GM19324 (cell line): Measurements from ENCODE around the gene CHST8.

Source experiments
- ATAC-seq: cut with Tn5 transposase; IDR thresholded peaks from one replicate; pipeline ENCODE4 v1.9.1; 2021; ENCODE audit warnings: mild to moderate bottlenecking, moderate library complexity; ENCODE audit not compliant: unreplicated experiment, low FRiP score

The CHST8 gene

DNA sequence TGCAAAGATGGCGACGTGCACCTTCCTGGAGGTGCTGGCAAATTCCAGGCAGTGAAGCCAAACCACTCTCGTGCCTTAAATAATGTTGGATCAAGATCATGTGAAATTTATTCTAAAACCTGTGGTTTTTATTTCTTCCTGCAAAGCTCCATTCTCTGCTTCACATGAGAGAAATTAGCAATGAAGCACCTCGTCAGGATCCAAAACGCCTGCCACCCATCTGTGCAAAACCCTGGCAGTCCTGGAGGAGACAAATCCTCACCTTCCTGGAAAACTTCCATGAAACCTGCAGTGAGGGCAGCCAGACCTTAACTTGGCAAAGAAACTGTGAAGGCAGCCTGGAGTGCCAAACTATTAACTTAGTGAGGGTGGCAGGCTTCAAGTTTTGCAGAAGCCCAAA, 47.6 kb downstream of the CHST8 start:
- ATAC-seq = no peak

DNA sequence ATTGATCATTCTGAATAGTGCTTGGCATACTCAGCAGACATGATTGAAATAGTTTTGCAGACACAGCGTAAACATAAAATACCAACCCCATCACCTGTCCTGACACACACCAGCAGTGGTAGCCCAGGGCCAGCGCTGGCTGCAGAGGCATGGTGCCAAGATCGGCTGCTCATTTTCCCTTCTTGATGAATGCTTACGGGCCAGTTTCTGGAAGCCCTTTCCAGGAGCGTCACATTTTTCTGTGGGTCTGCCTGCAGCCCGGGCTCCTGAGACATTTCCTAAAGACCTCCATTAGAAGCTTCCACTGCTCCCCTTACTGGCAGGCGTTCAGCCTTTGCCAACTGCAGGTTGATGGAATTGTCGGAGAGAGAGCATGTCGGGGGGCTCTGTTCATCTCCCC, 48.6 kb downstream of the CHST8 start:
- ATAC-seq = no peak

DNA sequence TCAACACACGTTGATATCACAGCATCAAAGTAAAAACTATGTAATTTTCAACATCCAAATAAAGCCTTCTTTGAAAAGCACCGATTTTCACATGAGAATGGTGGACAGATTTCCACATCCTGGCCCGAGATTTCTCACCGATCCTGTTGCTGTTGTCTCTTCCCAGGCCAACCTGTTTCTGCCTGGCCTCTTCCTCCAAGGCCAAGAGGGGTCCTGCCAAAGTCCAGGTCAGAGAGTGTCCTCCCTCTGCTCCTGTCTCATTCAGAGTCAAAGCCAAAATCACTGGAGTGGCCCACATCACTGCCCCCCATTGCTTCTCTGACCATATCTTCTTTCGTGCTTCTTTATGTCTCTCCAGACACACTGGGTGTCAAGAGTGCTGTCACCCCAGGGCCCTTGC, 49.5 kb downstream of the CHST8 start:
- ATAC-seq = no peak

DNA sequence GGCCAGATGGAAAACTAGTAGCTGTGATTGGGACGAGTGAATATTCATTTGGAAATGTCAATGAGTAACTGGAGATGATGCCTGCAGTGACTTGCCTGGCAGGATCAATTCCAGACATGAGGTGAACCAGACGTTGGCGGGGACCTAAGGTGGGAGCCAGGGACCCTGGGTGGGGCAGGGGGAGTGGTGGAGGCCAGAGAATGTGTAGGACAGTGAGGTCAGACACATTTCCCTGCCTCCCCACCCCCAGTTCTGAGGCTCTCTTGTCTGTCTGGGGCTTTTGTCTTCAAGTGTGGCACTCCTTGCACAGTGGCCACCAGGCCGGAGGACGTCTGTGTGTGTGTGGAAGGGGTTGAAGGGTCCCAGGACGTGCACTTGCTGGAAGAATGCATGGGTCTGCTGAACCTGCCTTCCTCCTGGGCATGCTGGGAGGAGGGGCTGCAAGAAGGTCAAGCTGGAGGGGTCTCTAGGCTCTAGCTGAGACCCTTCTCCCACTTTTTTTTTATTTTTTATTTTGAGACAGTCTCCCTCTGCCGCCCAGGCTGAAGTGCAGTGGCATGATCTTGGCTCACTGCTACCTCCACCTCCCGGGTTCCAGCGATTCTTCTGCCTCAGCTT, 51.6 kb downstream of the CHST8 start:
- ATAC-seq = no peak

DNA sequence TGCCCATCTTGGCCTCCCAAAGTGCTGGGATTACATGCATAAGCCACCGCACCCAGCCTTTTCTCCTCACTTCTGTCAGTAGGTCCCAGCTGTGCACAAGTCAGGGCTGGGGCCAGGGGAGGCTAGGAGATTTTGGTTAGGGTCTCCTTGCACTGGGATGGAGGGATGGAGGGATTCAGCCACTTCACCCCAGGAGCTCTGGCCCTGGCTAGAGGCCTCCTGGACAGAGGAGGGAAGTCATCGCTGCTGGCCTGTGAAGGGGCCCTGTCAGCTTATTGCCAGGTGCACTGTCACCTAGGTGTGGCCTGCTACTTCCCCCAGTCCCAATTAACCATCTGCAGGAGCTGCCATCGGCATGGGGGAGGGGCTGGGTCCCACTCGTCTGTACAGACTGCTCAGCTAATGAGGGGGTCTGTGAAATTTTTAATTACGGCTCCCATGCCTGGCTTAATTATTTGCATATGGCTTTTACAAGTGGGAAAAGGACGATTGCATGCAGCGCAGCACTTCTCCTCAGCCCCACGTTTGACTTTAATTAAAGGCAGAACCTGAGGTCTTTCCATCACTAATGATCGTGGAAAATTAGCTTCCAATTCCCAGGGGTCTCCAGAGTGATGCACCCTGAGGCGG, 52.4 kb downstream of the CHST8 start:
- no peak for ATAC-seq

DNA sequence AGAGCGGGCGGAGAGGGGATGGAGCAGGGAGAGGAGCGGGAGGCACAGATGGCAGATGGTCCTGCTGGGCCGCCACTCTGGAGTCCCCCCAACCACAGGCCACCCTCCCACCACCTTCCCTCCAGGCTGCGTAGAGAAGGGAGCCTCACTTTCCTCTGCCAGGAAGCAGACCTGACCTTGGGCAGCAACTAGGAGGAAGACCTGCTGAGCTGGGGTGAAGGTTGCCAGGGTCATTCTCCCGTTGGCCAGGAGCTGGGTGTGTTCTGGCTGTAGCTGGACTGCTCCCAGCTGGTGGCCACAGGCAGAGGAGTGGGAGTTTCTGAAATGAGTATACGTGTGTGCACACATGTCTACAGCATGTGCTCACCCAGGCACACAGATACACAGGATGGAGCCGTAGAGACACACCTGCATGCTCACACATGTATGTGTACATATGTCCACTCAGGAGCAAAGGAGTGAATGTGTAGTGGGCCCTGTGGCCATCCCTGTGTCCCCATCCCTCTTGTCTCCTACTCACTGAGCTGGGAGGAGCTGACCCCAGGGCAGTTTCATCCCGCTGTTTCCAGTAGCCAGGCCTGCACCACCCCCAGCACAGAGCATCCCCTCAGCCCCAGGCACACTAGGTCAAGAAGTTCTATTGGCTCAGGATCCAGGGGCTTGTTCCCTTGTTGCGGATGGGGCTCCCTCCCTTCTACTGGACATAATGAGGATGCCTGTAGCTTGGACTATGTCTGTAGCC, 53.0 kb downstream of the CHST8 start:
- ATAC-seq = no peak

DNA sequence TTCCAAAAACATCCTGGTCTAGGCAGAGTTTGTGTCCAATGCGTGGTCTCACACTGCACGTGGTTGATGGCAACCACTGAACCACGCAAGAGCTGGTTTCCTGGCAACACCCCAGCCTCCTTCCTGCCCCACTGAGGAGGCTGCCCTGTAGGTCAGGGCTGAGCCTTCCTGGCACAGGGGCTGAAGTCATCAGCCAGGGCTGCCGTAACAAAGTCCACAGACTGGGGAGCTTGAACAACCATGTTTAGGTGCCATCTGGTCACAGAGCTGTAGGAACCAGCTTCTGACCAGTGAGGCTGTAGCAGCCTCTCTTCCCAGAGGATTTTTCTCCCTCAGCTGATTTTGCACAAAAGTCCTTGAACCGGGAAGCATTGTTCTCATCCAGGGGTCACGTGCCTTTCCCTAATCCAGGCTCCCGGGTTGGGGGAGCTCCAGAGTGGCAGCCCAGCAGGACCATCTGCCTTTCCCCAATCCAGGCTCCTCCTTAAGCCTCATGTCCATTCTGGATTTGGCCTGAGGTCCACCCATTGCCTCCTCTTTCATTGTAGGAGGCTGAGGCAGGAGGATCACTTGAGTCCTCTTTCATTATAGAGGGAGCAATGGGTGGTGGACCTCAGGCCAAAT, 53.9 kb downstream of the CHST8 start:
- no peak for ATAC-seq

DNA sequence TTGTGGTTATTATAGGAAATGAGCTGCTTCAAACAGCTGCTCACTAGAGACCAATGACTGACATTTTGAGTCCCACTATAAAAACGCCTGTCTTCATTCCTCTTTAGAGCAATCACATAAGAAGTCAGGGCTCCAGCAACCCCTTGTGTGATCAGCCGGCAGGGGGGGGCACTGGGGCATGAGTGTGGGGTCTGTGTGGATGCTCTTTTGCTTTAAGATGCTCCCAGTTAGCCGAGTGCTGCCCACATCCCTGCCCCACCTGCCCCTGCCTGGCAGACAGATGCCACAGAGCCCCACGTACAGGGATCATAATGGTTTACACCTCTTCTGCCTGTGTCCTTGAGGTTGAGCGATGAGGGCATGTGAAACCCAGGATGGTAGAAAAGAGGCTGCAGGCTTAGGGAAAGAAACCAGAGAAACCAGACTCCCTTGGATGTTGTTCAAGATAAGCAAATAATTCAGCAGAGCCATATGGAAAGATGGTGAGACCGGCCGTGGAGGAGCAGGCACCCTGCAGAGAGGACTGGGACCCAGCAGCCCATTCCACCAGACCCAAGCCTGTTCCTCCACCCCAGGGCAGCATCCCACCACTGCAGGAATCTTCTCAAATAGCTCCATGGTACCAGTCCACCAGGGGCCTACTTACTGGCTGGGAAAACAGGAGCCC, 55.4 kb downstream of the CHST8 start:
- no peak for ATAC-seq

DNA sequence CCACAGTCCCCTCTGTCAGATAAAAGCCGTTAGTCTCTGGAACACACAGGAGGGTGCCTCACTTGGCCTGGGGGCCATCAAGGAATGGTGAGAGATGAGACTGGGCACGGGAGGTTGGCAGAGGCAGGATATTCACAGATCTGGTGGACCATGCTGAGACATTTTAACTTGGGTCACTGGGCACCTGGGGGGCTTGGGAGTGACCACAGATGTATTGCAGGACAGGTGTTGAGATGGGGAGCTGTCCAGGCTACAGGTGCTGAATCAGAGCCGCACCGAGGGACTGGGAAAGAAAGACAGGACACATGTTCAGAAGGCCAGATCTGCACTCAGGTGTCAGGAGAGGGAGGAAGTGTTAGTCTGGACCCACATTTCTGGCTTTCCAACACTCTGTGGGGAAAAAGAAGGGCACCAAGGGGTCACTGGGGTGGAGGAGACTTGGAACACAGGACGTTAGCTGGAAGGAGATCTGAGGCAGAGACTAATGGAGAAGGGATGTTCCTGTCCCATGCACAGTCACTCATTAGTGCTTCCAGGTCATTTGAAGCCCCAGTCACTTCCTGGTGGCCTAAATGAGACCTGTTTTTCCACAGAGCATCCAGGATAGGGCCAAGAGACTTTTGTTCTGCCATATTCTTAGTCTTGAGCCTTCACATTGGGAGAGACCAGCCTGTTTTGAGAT, 56.1 kb downstream of the CHST8 start:
- ATAC-seq = no peak

DNA sequence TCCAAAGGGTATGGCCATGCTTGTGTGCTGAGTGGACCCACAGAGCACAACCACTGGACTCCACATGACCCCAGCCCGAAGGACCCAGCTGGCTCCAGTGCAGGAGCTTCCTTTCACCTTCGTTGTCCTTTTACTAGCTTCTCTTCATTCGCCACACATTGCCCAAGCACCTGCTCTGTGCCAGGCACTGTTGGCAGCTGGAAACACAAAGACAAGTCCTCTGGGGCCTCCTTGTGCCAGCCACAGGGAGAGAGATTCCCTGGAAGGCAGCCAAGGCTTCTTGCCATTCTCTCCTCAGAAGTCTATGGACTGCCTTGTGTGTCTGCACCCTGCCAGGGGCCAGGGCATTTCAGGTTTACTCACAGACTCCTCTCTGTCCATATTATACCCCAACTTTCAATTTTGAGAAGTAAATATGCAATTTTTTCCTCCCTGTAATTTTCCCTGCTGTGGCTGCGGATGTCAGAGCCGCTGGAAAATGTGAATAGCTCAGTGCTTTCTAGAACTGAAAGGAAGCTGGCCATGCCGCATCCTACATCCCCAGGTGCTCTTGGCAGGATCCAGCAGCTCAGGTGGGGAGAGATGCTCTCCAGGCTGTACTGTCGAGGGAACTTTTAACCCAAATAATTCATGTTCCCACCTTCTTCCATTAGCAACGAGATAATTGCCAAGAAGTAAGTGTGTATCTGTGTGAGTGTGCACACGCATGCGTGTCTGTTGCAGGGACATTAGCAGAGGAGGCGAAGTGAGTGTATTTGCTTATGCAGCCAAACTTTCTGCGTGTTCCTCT, 57.2 kb downstream of the CHST8 start:
- no peak for ATAC-seq

DNA sequence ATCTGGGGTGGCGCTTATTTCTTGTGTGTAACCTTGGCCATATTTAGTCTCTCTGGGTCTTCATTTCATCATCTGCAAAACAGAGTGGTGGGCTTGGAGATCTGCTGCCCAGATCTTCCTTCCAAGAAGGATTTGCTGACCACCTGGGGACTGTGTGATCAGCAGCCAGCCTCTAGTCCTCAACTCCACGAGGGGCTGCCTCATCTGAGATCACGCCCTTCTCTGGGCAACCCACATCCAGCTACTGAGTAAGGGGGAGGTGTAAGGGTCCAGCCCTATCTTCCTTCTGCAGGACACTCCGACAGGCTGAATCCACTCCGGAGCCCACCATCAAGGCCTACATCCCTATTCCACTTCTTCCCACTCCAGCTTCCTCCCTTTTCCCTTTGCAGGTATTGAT, 57.9 kb downstream of the CHST8 start:
- no peak for ATAC-seq

DNA sequence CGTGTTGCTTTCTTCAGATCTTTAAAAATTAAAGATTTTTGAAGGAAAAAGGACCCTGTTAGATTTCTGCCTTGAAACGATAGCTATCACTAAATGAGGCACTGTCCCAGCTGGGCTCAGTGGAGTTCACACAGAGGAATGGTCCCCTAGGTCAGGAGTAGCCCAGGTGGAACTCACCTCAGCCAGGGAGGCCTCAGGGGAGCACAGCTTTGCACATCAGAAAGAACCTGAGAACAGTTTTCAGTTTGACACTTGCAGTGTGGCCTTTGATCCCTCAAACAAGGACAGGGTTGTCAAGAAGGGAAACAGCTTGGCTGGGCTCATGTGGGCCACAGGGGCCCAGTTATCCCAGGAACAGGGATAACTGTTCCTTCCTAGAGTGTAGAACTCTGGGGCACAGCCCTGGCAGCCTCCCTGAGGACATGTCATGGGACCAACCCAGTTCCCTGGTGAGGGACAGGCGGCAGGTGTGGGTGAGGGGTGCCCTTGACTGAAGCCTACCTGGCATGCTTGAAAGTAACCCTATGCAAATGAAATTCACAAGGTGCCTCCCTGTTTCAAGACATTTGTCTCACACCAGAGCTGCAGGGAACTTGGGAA, 59.4 kb downstream of the CHST8 start:
- ATAC-seq = no peak

DNA sequence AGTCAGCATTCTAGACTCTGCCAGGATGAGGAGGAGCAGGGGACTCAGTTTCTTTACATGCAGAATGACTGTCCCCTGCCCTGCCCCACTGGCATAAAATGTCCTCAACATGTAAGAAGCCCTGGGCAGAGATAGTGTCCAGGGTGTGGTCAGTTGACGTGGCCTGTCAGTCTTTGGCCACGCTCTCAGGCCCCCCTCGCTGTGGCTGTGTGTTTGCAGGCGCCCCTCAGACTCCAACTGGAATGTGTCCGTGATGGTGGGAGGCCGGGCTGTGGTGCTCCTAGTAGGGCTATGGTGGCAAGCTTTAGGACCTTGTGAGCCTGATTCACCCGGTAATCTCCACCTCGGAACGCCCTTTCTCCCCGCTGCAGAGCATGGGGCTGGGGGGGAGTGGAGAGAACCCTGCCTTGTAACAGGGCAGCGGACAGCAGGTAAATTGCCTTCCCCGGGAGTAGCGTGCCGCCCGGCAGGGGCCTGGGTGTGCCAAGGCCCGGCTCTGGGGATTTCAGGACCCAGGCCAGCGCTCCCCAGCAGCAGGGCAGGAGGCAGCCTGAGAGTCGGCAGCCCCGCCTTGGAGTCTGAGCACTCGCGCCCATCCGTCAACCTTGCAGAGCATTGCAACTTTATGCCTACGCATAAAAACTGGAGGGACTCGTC, 62.3 kb downstream of the CHST8 start:
- ATAC-seq = no peak

DNA sequence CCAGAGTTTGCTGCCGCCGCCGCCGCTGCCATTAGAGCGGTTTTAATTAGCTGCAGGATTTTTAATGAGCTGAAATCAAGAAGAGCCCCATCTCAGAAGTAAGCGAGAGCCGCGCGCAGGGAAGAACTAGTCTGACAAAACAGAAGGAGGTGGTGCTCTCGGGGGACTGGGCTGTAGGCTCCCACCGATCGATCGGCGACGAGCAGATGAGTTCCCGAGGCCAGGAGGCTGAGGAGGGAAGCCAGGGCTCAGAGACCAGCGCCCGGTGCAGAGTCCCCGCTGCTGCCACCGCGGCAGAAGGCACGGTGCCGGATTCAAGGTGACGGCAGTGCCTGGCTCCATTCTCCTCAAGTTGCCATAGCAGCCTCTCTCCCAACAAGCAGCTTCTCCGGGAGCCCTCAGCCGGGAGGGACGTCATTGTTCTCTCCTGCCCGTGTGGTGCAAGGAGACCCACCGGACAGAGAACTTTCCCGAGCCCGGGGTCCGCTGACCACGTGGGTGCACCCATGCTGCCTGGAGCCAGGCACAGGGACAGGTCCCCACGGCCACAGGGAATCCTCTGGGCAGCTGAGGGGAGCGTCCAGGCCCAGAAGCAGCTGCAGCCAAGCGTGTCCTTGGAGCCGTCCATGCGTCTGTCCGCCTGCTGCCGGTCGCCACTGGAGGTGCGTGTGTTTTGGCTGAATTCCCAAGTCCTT, 62.9 kb downstream of the CHST8 start:
- ATAC-seq = no peak

DNA sequence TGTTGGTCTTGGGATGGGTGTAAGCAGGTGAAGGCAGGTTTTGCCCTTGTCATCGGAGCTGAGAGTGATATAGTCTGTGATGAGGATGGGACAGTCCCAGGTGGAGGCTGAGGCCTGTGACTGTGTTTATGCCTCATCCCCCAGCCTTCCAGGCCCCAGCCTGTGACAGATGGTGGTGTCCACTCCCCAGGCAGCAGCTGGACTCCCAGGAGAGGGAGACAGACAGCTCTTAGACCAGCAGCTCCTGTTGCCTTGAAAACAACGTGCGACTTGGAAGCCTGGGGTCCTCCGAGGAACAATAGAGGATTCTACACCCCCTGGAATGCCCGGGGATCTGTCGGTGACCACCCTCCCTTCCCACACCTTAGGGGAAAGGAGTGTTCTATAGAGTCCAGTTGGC, 63.8 kb downstream of the CHST8 start:
- no peak for ATAC-seq

DNA sequence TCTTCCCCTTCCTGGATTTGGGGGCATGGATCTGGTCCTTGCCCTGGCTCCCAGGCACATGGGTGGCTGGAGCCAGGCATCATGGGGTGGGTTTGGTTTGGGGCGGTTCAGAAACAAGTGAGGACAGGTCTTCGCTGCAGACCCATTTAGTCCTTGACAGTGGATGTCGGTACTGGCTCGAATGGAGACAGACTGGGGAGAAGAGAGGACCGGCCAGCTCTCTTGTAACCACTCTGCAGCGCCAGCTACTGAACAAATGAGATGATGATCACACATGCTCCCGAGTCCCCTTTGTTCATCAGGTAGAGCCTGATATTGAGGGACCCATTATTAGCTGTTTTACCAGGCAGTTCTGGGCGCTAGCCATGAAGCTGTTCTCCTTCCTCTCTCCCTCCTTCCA, 64.5 kb downstream of the CHST8 start:
- no peak for ATAC-seq

DNA sequence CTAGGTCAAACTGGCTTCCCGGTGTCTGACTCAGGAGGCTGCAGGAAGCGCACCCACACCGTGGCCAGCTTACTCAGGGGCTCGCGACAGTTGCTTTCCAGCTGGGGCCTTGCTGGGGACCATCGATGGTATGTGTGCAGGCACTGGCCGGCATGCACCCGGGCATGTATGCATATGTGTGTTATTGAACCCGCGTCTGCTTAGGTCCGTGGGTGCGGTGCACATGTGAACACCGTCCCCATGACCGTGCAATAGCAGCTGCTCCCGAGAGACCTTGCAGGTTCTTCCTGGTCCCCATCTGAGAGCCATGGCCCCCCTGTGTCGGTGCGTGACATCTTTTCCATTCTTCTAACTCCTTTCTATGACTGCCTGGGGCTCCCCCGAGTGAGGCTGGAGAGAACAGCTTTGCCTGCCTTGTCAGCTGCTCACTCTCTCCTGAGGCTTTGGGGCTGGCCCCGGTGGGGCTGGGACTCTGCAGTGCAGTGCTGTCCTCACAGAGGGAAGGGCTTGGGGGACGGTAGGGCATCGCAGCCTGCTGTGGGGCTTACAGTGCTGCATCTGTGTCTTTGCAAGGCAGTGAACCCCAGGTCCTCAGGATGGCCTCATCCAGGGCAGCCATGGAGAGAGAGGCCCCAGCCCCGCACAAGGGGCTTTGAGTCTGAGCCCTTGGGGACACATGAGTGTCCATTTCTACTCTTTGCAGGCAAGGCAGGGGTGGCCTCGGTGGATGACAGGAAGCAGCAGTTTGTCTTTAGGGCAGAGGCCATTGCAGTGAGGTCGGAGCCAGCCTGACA, 65.1 kb downstream of the CHST8 start:
- ATAC-seq = no peak
